Stomach smooth muscle (tissue), 2 donors: ENCODE measurements around the gene MYL12B.
A peak's percentile ranks its signal among the peaks of the same experiment; 100 is the strongest.

Experiments
- H3K27ac ChIP-seq: one replicate; pipeline ENCODE4 v1.7.0; 2013; ENCODE audit warnings: mild to moderate bottlenecking, low read length, inconsistent platforms
- H3K27me3 ChIP-seq, 2 donors: one replicate each; pipeline ENCODE4 v1.7.0; 2013; ENCODE audit warnings: low read length in 2 of 2; ENCODE audit not compliant: insufficient read depth in 2 of 2, control insufficient read depth in 1 of 2
- H3K36me3 ChIP-seq, 2 donors: one replicate each; pipeline ENCODE4 v1.7.0; 2013; ENCODE audit warnings: low read length in 2 of 2; ENCODE audit not compliant: control insufficient read depth in 2 of 2, insufficient read depth in 2 of 2
- H3K4me1 ChIP-seq: one replicate; pipeline ENCODE4 v1.7.0; 2013; ENCODE audit warnings: low read length; ENCODE audit not compliant: control insufficient read depth, insufficient read depth
- H3K4me3 ChIP-seq, 2 donors: one replicate each; pipeline ENCODE4 v1.7.0; 2013; ENCODE audit warnings: low read length in 2 of 2
- H3K9ac ChIP-seq, 2 donors: one replicate each; pipeline ENCODE4 v1.7.0; 2013; ENCODE audit warnings: low read length in 2 of 2, mild to moderate bottlenecking in 1 of 2
- H3K9me3 ChIP-seq, 2 donors: one replicate each; pipeline ENCODE4 v1.7.0; 2013; ENCODE audit warnings: low read length in 2 of 2; ENCODE audit not compliant: control insufficient read depth in 2 of 2
- donor health status: healthy.
- donor health status: Pancreatic carcinoma.

The MYL12B gene

GRCh38 chr18:3251249-3251962 lies 10.5 kb upstream of the MYL12B start:
- Histone ChIP-seq H3K27me3 (no peaks in the 10 kb centered on the region), H3K4me3 (no peak overlapping the region), H3K4me1 (peaks cover 6% of the 10 kb centered on the region), H3K9me3 (no peaks in the 10 kb centered on the region), H3K9ac (no peak overlapping the region), H3K27ac (no peak overlapping the region), H3K36me3 (peaks cover 23 to 27% of the 10 kb centered on the region in 2 donors)

- Histone ChIP-seq H3K4me3 (no peak overlapping the region), H3K36me3 (peaks cover 23 to 27% of the 10 kb centered on the region in 2 donors), H3K9me3 (no peaks in the 10 kb centered on the region), H3K27me3 (no peaks in the 10 kb centered on the region), H3K27ac (no peak overlapping the region), H3K9ac (no peak overlapping the region), H3K4me1 (peaks cover 4% of the 10 kb centered on the region)
Measured at GRCh38 chr18:3251963-3252277, 10.0 kb upstream of the MYL12B start.

GRCh38 chr18:3252843-3253242 lies 9.1 kb upstream of the MYL12B start:
- Histone ChIP-seq H3K9ac (no peak overlapping the region), H3K4me1 (peaks cover 7% of the 10 kb centered on the region), H3K9me3 (no peaks in the 10 kb centered on the region), H3K4me3 (no peak overlapping the region), H3K36me3 (peaks cover 24 to 27% of the 10 kb centered on the region in 2 donors), H3K27ac (no peak overlapping the region), H3K27me3 (no peaks in the 10 kb centered on the region)

GRCh38 chr18:3254725-3255124 lies 7.2 kb upstream of the MYL12B start:
- no peak overlapping the region for H3K27ac ChIP-seq
- peaks cover 7% of the 10 kb centered on the region for H3K4me1 ChIP-seq
- no peaks in the 10 kb centered on the region for H3K9me3 ChIP-seq
- no peak overlapping the region for H3K4me3 ChIP-seq
- H3K9ac ChIP-seq, result no peak overlapping the region
- no peaks in the 10 kb centered on the region for H3K27me3 ChIP-seq
- H3K36me3 ChIP-seq, result peaks cover 27 to 34% of the 10 kb centered on the region in 2 donors

- no peaks in the 10 kb centered on the region for H3K27me3 ChIP-seq
- peaks cover 7% of the 10 kb centered on the region for H3K4me1 ChIP-seq
- no peak overlapping the region for H3K9ac ChIP-seq
- H3K4me3 ChIP-seq, result no peak overlapping the region
- no peaks in the 10 kb centered on the region for H3K9me3 ChIP-seq
- H3K27ac ChIP-seq, result no peak overlapping the region
- peaks cover 27 to 34% of the 10 kb centered on the region in 2 donors for H3K36me3 ChIP-seq
Measured at GRCh38 chr18:3255611-3256165, 6.2 kb upstream of the MYL12B start.

GRCh38 chr18:3256693-3257626 lies 5.0 kb upstream of the MYL12B start:
- Histone ChIP-seq H3K9ac (no peak overlapping the region), H3K4me1 (peaks cover 7% of the 10 kb centered on the region), H3K27me3 (no peaks in the 10 kb centered on the region), H3K36me3 (peaks cover 27 to 34% of the 10 kb centered on the region in 2 donors), H3K9me3 (no peaks in the 10 kb centered on the region), H3K4me3 (peak overlapping the region; percentile 8 to 20), H3K27ac (peak overlapping the region; percentile 19)

GRCh38 chr18:3257627-3258120 lies 4.3 kb upstream of the MYL12B start:
- Histone ChIP-seq H3K4me3 (no peak overlapping the region), H3K9me3 (no peaks in the 10 kb centered on the region), H3K36me3 (peaks cover 27 to 34% of the 10 kb centered on the region in 2 donors), H3K9ac (no peak overlapping the region), H3K27ac (no peak overlapping the region), H3K27me3 (no peaks in the 10 kb centered on the region), H3K4me1 (peaks cover 7% of the 10 kb centered on the region)

- Histone ChIP-seq H3K4me1 (peaks cover 15% of the 10 kb centered on the region), H3K36me3 (peaks cover 7% of the 10 kb centered on the region in 2 donors), H3K27me3 (no peaks in the 10 kb centered on the region), H3K9me3 (no peaks in the 10 kb centered on the region), H3K9ac (peak overlapping the region; percentile 93 to 96), H3K27ac (peak overlapping the region; percentile 95), H3K4me3 (peak overlapping the region; percentile 90 to 95)
Measured at GRCh38 chr18:3260995-3261372, 949 bp upstream of the MYL12B start.

- Histone ChIP-seq H3K4me3 (peak overlapping the region; percentile 90 to 95), H3K36me3 (peaks cover 4 to 7% of the 10 kb centered on the region in 2 donors), H3K4me1 (peaks cover 17% of the 10 kb centered on the region), H3K27me3 (no peaks in the 10 kb centered on the region), H3K27ac (peak overlapping the region; percentile 95), H3K9me3 (no peaks in the 10 kb centered on the region), H3K9ac (peak overlapping the region; percentile 93 to 96)
Measured at GRCh38 chr18:3262234-3263131, 550 bp downstream of the MYL12B start.
